ENCODE measurements around the gene CCR6.

The CCR6 gene

GRCh38 chr6:167122041-167122826 lies 662 bp upstream of the CCR6 start:
- DNase-seq, result no peak

GRCh38 chr6:167124753-167125152 lies 1.9 kb downstream of the CCR6 start:
- no peak for DNase-seq

GRCh38 chr6:167125410-167125809 lies 2.5 kb downstream of the CCR6 start:
- DNase-seq, result no peak

GRCh38 chr6:167125855-167126349 lies 3.0 kb downstream of the CCR6 start:
- DNase-seq, result no peak

- DNase-seq, result no peak
These were observed 5.1 kb downstream of the CCR6 start for GRCh38 chr6:167127785-167128531.

- no peak for DNase-seq
These were observed 6.3 kb downstream of the CCR6 start for GRCh38 chr6:167129159-167129558.

- no peak for DNase-seq
These were observed 6.7 kb downstream of the CCR6 start for GRCh38 chr6:167129562-167129961.

GRCh38 chr6:167130008-167130677 lies 7.2 kb downstream of the CCR6 start:
- DNase-seq, result no peak

GRCh38 chr6:167130712-167131684 lies 8.1 kb downstream of the CCR6 start:
- DNase-seq, result no peak

- DNase-seq, result no peak
These were observed 11.8 kb downstream of the CCR6 start for GRCh38 chr6:167134448-167135328.

GRCh38 chr6:167136376-167136775 lies 13.5 kb downstream of the CCR6 start:
- no peak for DNase-seq

- DNase-seq, result no peak
These were observed 14.2 kb downstream of the CCR6 start for GRCh38 chr6:167137081-167137480.

GRCh38 chr6:167137881-167138280 lies 15.0 kb downstream of the CCR6 start:
- DNase-seq, result no peak

- no peak for DNase-seq
These were observed 16.9 kb downstream of the CCR6 start for GRCh38 chr6:167139761-167140160.

- DNase-seq, result no peak
These were observed 17.9 kb downstream of the CCR6 start for GRCh38 chr6:167140589-167141474.

- peak in 1 of 2 experiments; percentile 2 for DNase-seq
These were observed 19.0 kb downstream of the CCR6 start for GRCh38 chr6:167141667-167142432.

- no peak for DNase-seq
These were observed 19.5 kb downstream of the CCR6 start for GRCh38 chr6:167142433-167142761.

- DNase-seq, result no peak
These were observed 20.1 kb downstream of the CCR6 start for GRCh38 chr6:167143041-167143440.

GRCh38 chr6:167145461-167145860 lies 22.6 kb downstream of the CCR6 start:
- no peak for DNase-seq

- DNase-seq, result no peak
These were observed 23.2 kb downstream of the CCR6 start for GRCh38 chr6:167146135-167146534.

Data from NCI-H446 (cell line).